RWPE2 (cell line): ENCODE results near the gene NEB.

Source experiments
- ATAC-seq: fragments of 200-7000 bp; cut with Tn5 transposase; 3 replicates; pipeline ENCODE4 v1.9.1; 2021; ENCODE audit warnings: low read depth
- DNase-seq: peaks from one replicate; pipeline ENCODE4 v3.0.0-alpha.2; 2020; ENCODE audit warnings: low spot score
- H3K27ac ChIP-seq: fragments of 450-650 bp; 2 replicates; pipeline ENCODE4 v1.5.1; 2017; ENCODE audit warnings: mild to moderate bottlenecking; ENCODE audit not compliant: poor library complexity, severe bottlenecking
- H3K27me3 ChIP-seq: fragments of 250-450 bp; sonication (Bioruptor Pico); 2 replicates; pipeline ENCODE4 v1.5.1; 2021; ENCODE audit warnings: mild to moderate bottlenecking, moderate library complexity; ENCODE audit not compliant: insufficient read depth, poor library complexity, severe bottlenecking
- H3K36me3 ChIP-seq: fragments of 250-450 bp; sonication (Bioruptor Pico); 2 replicates; pipeline ENCODE4 v1.5.1; 2020; ENCODE audit warnings: low read depth, mild to moderate bottlenecking, moderate library complexity
- H3K4me1 ChIP-seq: fragments of 250-450 bp; sonication (Bioruptor Pico); 2 replicates; pipeline ENCODE4 v1.5.1; 2021; ENCODE audit warnings: mild to moderate bottlenecking, moderate library complexity; ENCODE audit not compliant: insufficient read depth, poor library complexity, severe bottlenecking
- H3K4me3 ChIP-seq: fragments of 250-450 bp; sonication (Bioruptor Pico); 2 replicates; pipeline ENCODE4 v1.5.1; 2021; ENCODE audit warnings: mild to moderate bottlenecking, moderate library complexity; ENCODE audit not compliant: severe bottlenecking
- H3K9me3 ChIP-seq: fragments of 250-450 bp; sonication (Bioruptor Pico); 2 replicates; pipeline ENCODE4 v1.5.1; 2021; ENCODE audit warnings: mild to moderate bottlenecking, moderate library complexity; ENCODE audit not compliant: severe bottlenecking
- CTCF ChIP-seq: fragments of 450-650 bp; IDR thresholded peaks from one replicate; pipeline ENCODE4 v1.5.1; 2017; ENCODE audit warnings: mild to moderate bottlenecking, moderate library complexity; ENCODE audit not compliant: poor library complexity, severe bottlenecking

NEB gene

GRCh38 chr2:151718796-151719195, 15.5 kb downstream of the NEB start:
- TF ChIP-seq CTCF = no peak
- no peak overlapping the region for H3K27ac ChIP-seq

GRCh38 chr2:151718247-151718646, 16.0 kb downstream of the NEB start:
- TF ChIP-seq CTCF = no peak
- H3K27ac ChIP-seq = no peak overlapping the region
- H3K4me3 ChIP-seq = no peak overlapping the region
- no peak for ATAC-seq
- H3K36me3 ChIP-seq = no peaks in the 10 kb centered on the region
- H3K27me3 ChIP-seq = no peaks in the 10 kb centered on the region
- H3K4me1 ChIP-seq = no peaks in the 10 kb centered on the region
- DNase-seq = no peak
- no peaks in the 10 kb centered on the region for H3K9me3 ChIP-seq

More at GRCh38 chr2:151718796-151719195, 15.5 kb downstream of the NEB start:
- ATAC-seq (no peak), DNase-seq (no peak)
- Histone ChIP-seq H3K36me3 (no peaks in the 10 kb centered on the region), H3K4me1 (no peaks in the 10 kb centered on the region), H3K27me3 (no peaks in the 10 kb centered on the region), H3K9me3 (no peaks in the 10 kb centered on the region), H3K4me3 (no peak overlapping the region)

GRCh38 chr2:151716721-151717120, 17.6 kb downstream of the NEB start:
- no peaks in the 10 kb centered on the region for H3K27me3 ChIP-seq
- H3K4me1 ChIP-seq = no peaks in the 10 kb centered on the region
- no peak for TF ChIP-seq CTCF
- H3K4me3 ChIP-seq = no peak overlapping the region
- no peak for DNase-seq
- H3K9me3 ChIP-seq = no peaks in the 10 kb centered on the region
- H3K36me3 ChIP-seq = no peaks in the 10 kb centered on the region
- ATAC-seq = no peak
- H3K27ac ChIP-seq = no peak overlapping the region

GRCh38 chr2:151713291-151713903, 20.9 kb downstream of the NEB start:
- H3K4me1 ChIP-seq = no peaks in the 10 kb centered on the region
- H3K9me3 ChIP-seq = no peaks in the 10 kb centered on the region
- H3K36me3 ChIP-seq = no peaks in the 10 kb centered on the region
- ATAC-seq (no peak), DNase-seq (no peak)
- no peak overlapping the region for H3K4me3 ChIP-seq
- no peak for TF ChIP-seq CTCF
- H3K27ac ChIP-seq = no peak overlapping the region
- H3K27me3 ChIP-seq = no peaks in the 10 kb centered on the region

- no peak for TF ChIP-seq CTCF
- no peak overlapping the region for H3K27ac ChIP-seq
- no peaks in the 10 kb centered on the region for H3K36me3 ChIP-seq
- no peak overlapping the region for H3K4me3 ChIP-seq
- H3K27me3 ChIP-seq = no peaks in the 10 kb centered on the region
- ATAC-seq = no peak
- DNase-seq = no peak
- no peaks in the 10 kb centered on the region for H3K4me1 ChIP-seq
- no peaks in the 10 kb centered on the region for H3K9me3 ChIP-seq
Measured at GRCh38 chr2:151711025-151711424, 23.3 kb downstream of the NEB start.
